ENCODE measurements around the gene BSN.
"Not testable (repeated sequence)": the region's sequence is repeated elsewhere in the genome, so short reads cannot be mapped to it uniquely, and the experiment has no call there.

The BSN gene

GRCh38 chr3:49667701-49668413, 113.6 kb downstream of the BSN start:
- H3K27ac ChIP-seq = no peak overlapping the region
- DNase-seq (ENCODE audit: low read depth, low spot score) = no peak

GRCh38 chr3:49668414-49668797, 114.1 kb downstream of the BSN start:
- no peak for DNase-seq (ENCODE audit: low read depth, low spot score)
- no peak overlapping the region for H3K27ac ChIP-seq

GRCh38 chr3:49668861-49669260, 114.6 kb downstream of the BSN start:
- H3K27ac ChIP-seq = no peak overlapping the region
- no peak for DNase-seq (ENCODE audit: low read depth, low spot score)

- no peak for DNase-seq (ENCODE audit: low read depth, low spot score)
- H3K27ac ChIP-seq = no peak overlapping the region
Measured at GRCh38 chr3:49669352-49669751, 115.1 kb downstream of the BSN start.

GRCh38 chr3:49670940-49671290, 116.6 kb downstream of the BSN start:
- no peak for DNase-seq (ENCODE audit: low read depth, low spot score)
- H3K27ac ChIP-seq = no peak overlapping the region

GRCh38 chr3:49671291-49672288, 117.3 kb downstream of the BSN start:
- no peak overlapping the region for H3K27ac ChIP-seq
- DNase-seq (ENCODE audit: low read depth, low spot score) = peak; percentile 12

GRCh38 chr3:49673121-49673714, 118.9 kb downstream of the BSN start:
- DNase-seq (ENCODE audit: low read depth, low spot score) = no peak
- peak overlapping the region; percentile 82 for H3K27ac ChIP-seq

GRCh38 chr3:49673715-49674496, 119.6 kb downstream of the BSN start, which contains the start of gene APEH:
TSS of gene APEH (plus strand) at chr3:49674351. CDS start at chr3:49674402, 51 bp downstream.
- peak; percentile 83 for DNase-seq (ENCODE audit: low read depth, low spot score)
- peak within 1 kb of the TSS; percentile 82 for H3K27ac ChIP-seq

GRCh38 chr3:49674497-49674983, 120.3 kb downstream of the BSN start:
- no peak for DNase-seq (ENCODE audit: low read depth, low spot score)
- H3K27ac ChIP-seq = peak overlapping the region; percentile 82

GRCh38 chr3:49675912-49676311, 121.6 kb downstream of the BSN start:
- DNase-seq (ENCODE audit: low read depth, low spot score) = no peak
- H3K27ac ChIP-seq = no peak overlapping the region

- DNase-seq (ENCODE audit: low read depth, low spot score) = no peak
- H3K27ac ChIP-seq = no peak overlapping the region
Measured at GRCh38 chr3:49680493-49681231, 126.4 kb downstream of the BSN start.

GRCh38 chr3:49681232-49681522, 126.9 kb downstream of the BSN start:
- H3K27ac ChIP-seq = no peak overlapping the region
- DNase-seq (ENCODE audit: low read depth, low spot score) = no peak

GRCh38 chr3:49681543-49681942, 127.3 kb downstream of the BSN start:
- no peak overlapping the region for H3K27ac ChIP-seq
- no peak for DNase-seq (ENCODE audit: low read depth, low spot score)

- H3K27ac ChIP-seq = no peak overlapping the region
- no peak for DNase-seq (ENCODE audit: low read depth, low spot score)
Measured at GRCh38 chr3:49683162-49683561, 128.9 kb downstream of the BSN start.

- not testable (repeated sequence) for H3K27ac ChIP-seq; DNase-seq (ENCODE audit: low read depth, low spot score)
Measured at GRCh38 chr3:49684453-49684852, 130.2 kb downstream of the BSN start.

- not testable (repeated sequence) for H3K27ac ChIP-seq
Measured at GRCh38 chr3:49685103-49685502, 130.8 kb downstream of the BSN start.

GRCh38 chr3:49685846-49686245, 131.6 kb downstream of the BSN start:
- not testable (repeated sequence) for DNase-seq (ENCODE audit: low read depth, low spot score); H3K27ac ChIP-seq

More at GRCh38 chr3:49685103-49685502, 130.8 kb downstream of the BSN start:
- not testable (repeated sequence) for DNase-seq (ENCODE audit: low read depth, low spot score)

- not testable (repeated sequence) for DNase-seq (ENCODE audit: low read depth, low spot score); H3K27ac ChIP-seq
Measured at GRCh38 chr3:49686346-49686745, 132.1 kb downstream of the BSN start.

GRCh38 chr3:49686769-49687423, 132.6 kb downstream of the BSN start:
- not testable (repeated sequence) for DNase-seq (ENCODE audit: low read depth, low spot score); H3K27ac ChIP-seq

All from epithelial cell of prostate (primary cell).